Brain microvascular endothelial cell (primary cell): ENCODE measurements around the gene ZNF283.

Experiments used
- DNase-seq: peaks from one replicate; pipeline ENCODE4 v3.0.0-alpha.2; 2020
- H3K27ac ChIP-seq: fragments of 250-450 bp; sonication (Bioruptor Pico); 2 replicates; pipeline ENCODE4 v1.5.1; 2020; ENCODE audit warnings: mild to moderate bottlenecking, moderate library complexity
- H3K27me3 ChIP-seq: fragments of 250-450 bp; sonication (Bioruptor Pico); replicated peaks from 2 replicates; pipeline ENCODE4 v1.5.1; 2020; ENCODE audit warnings: mild to moderate bottlenecking
- H3K36me3 ChIP-seq: fragments of 250-450 bp; sonication (Bioruptor Pico); replicated peaks from 2 replicates; pipeline ENCODE4 v1.5.1; 2020; ENCODE audit warnings: mild to moderate bottlenecking
- H3K4me3 ChIP-seq: 2 replicates; pipeline ENCODE4 v1.5.1; 2011; ENCODE audit warnings: low read depth, mild to moderate bottlenecking, control low read depth, low read length, moderate library complexity
- CTCF ChIP-seq: IDR thresholded peaks from 2 replicates; pipeline ENCODE4 v1.5.1; 2011; ENCODE audit warnings: low read depth, mild to moderate bottlenecking, moderate library complexity, low read length, control low read depth, inconsistent platforms; ENCODE audit errors: missing control alignments
- in situ Hi-C: cut with HindIII; loops from 2 replicates; pipeline ENCODE4 v1.10.0; 2017; ENCODE audit warnings: low sequenced_read_pairs, low pct_ligation_motif_present

ZNF283 gene

GRCh38 chr19:43784981-43785808 lies 41.9 kb upstream of the ZNF283 start:
- TF ChIP-seq CTCF: peak; percentile 100
- DNase-seq: peak; percentile 57
- Histone ChIP-seq H3K36me3 (no peaks in the 10 kb centered on the region), H3K4me3 (no peak overlapping the region), H3K27me3 (no peaks in the 10 kb centered on the region), H3K27ac (no peak overlapping the region)
- in situ Hi-C loops: no loop called here

GRCh38 chr19:43786665-43787064 lies 40.5 kb upstream of the ZNF283 start:
- no peak overlapping the region for H3K27ac ChIP-seq
- DNase-seq: no peak
- no peaks in the 10 kb centered on the region for H3K27me3 ChIP-seq
- in situ Hi-C loops: no loop called here
- H3K4me3 ChIP-seq: no peak overlapping the region
- TF ChIP-seq CTCF: no peak
- H3K36me3 ChIP-seq: no peaks in the 10 kb centered on the region

GRCh38 chr19:43789029-43789428 lies 38.1 kb upstream of the ZNF283 start:
- H3K27me3 ChIP-seq: no peaks in the 10 kb centered on the region
- in situ Hi-C loops: no loop called here
- no peak overlapping the region for H3K27ac ChIP-seq
- no peak for TF ChIP-seq CTCF
- no peaks in the 10 kb centered on the region for H3K36me3 ChIP-seq
- DNase-seq: no peak
- H3K4me3 ChIP-seq: no peak overlapping the region

- no peaks in the 10 kb centered on the region for H3K36me3 ChIP-seq
- no peak for TF ChIP-seq CTCF
- H3K4me3 ChIP-seq: no peak overlapping the region
- in situ Hi-C loops: no loop called here
- no peak for DNase-seq
- H3K27me3 ChIP-seq: no peaks in the 10 kb centered on the region
- no peak overlapping the region for H3K27ac ChIP-seq
These were observed 36.5 kb upstream of the ZNF283 start for GRCh38 chr19:43790587-43790986.

GRCh38 chr19:43797118-43797517 lies 30.0 kb upstream of the ZNF283 start:
- H3K27me3 ChIP-seq: no peaks in the 10 kb centered on the region
- H3K4me3 ChIP-seq: no peak overlapping the region
- in situ Hi-C loops: no loop called here

More at GRCh38 chr19:43797118-43797517, 30.0 kb upstream of the ZNF283 start:
- H3K36me3 ChIP-seq: no peaks in the 10 kb centered on the region
- DNase-seq: no peak
- no peak overlapping the region for H3K27ac ChIP-seq
- TF ChIP-seq CTCF: no peak
